ENCODE data around the gene CAMK2N2. TPM values are rescaled to one million over a fixed set of nuclear protein-coding genes. Genes with fewer than 3 reads are reported as not detected.

The CAMK2N2 gene
- total and polyA plus RNA-seq, 2 of the 4 experiments (the other 2 are of a cell fraction): 0.34 TPM; not detected in 1

DNA sequence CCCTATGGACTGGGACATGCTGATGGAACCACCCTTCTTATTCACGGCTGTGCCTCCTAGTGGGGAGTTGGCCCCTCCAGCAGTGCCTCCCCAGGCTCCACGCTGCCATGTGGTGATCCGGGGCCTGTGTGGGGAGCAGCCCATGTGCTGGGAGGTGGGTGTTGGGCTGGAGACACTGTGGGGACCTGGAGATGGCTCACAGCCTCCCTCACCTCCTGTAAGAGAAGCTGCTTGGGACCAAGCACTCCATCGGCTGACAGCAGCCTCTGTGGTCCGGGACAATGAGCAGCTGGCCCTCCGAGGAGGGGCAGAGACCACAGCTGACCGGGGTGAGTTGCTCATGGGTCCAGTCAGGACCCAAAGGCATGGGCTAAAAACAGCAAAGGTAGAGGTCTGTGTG lies 21.6 kb downstream of the CAMK2N2 start:
- H3K4me1 ChIP-seq (ENCODE audit: control insufficient read depth, insufficient read depth, low read length): no peaks in the 10 kb centered on the region
- H4K91ac ChIP-seq (ENCODE audit: insufficient read depth, low read depth, low read length): no peak overlapping the region
- dilution Hi-C loops (cut with HindIII; ENCODE audit: low sequenced_read_pairs, unreplicated experiment) (no loop called here), in situ Hi-C loops (cut with MboI; ENCODE audit: low sequenced_read_pairs) (no loop called here), intact Hi-C loops (cut with micrococcal nuclease) (no loop called here)
- H4K5ac ChIP-seq (ENCODE audit: low read depth, low read length): no peak overlapping the region
- no peak overlapping the region for H2AFZ ChIP-seq (replicated peaks; ENCODE audit: low read length, poor library complexity)
- H3K9me3 ChIP-seq (ENCODE audit: control insufficient read depth, insufficient read depth, low read length): no peaks in the 10 kb centered on the region
- H2BK120ac ChIP-seq (ENCODE audit: low read depth, low read length): no peak overlapping the region
- H3K36me3 ChIP-seq (ENCODE audit: control insufficient read depth, insufficient read depth, low read length): peaks cover 23% of the 10 kb centered on the region
- H3K79me1 ChIP-seq (ENCODE audit: low read depth in 1 of 2, low read length in 2 of 2): no peaks in the 10 kb centered on the region
- no CpG with 5 or more reads among the region's 7 CpGs for WGBS, 2 experiments (ENCODE audit: extremely low coverage in 2 of 2, insufficient read length in 1 of 2)
- no peak for ATAC-seq (ENCODE audit: low read depth)
- H3K9ac ChIP-seq (ENCODE audit: low read depth, low read length): no peak overlapping the region
- no peak overlapping the region for H3K27ac ChIP-seq (ENCODE audit: insufficient read depth, low read length)
- no peak overlapping the region for H3K23ac ChIP-seq (ENCODE audit: low read depth, low read length)
- H3K4ac ChIP-seq (ENCODE audit: low read depth, low read length): no peak overlapping the region
- no peak overlapping the region for H3K18ac ChIP-seq (ENCODE audit: low read depth, low read length)
- H3K27me3 ChIP-seq (ENCODE audit: control insufficient read depth, insufficient read depth, low read length): peaks cover 14% of the 10 kb centered on the region; the same call in 1 of the 2 replicates
- BruUV-seq (replicated peaks): no TSS peak
- H4K8ac ChIP-seq (ENCODE audit: low read depth in 2 of 2, low read length in 2 of 2): no peak overlapping the region
- ChIA-PET CTCF (interaction anchor here (0.6 to 3.1 kb wide), 2 partner anchors 10 to 12 kb away, joined by 4 to 10 read pairs; partner anchors contain the start of gene VWA5B2), POLR2A (ENCODE audit: unreplicated experiment) (no interaction called here)
- peaks cover 14% of the 10 kb centered on the region for H4K20me1 ChIP-seq (ENCODE audit: insufficient read depth, low read length)
- H2BK5ac ChIP-seq (ENCODE audit: low read depth, low read length, poor library complexity, severe bottlenecking): no peak overlapping the region
- H2AK9ac ChIP-seq (replicated peaks; ENCODE audit: low read depth, low read length, poor library complexity): no peak overlapping the region
- no peak for DNase-seq
- H2BK20ac ChIP-seq (ENCODE audit: low read depth, low read length): no peak overlapping the region
- no peak overlapping the region for H3K14ac ChIP-seq (replicated peaks; ENCODE audit: low read depth, low read length)
- TF ChIP-seq CEBPB (IDR thresholded peaks at IDR 0.05; ENCODE audit: low read depth, low read length) (no peak), RFX5 (IDR thresholded peaks at IDR 0.05; ENCODE audit: low read depth, low read length) (no peak), POLR2A (IDR thresholded peaks at IDR 0.05; ENCODE audit: low read depth, low read length) (no peak), MXI1 (IDR thresholded peaks at IDR 0.05; ENCODE audit: borderline replicate concordance, low read depth, low read length) (no peak), SMC3 (IDR thresholded peaks at IDR 0.05; ENCODE audit: low read depth, low read length) (no peak), RCOR1 (IDR thresholded peaks at IDR 0.05; ENCODE audit: insufficient replicate concordance, low read length) (no peak), BHLHE40 (IDR thresholded peaks at IDR 0.05; ENCODE audit: low read depth, low read length) (no peak), RAD21 (IDR thresholded peaks at IDR 0.05; ENCODE audit: low read length) (no peak), FOS (IDR thresholded peaks at IDR 0.05; ENCODE audit: low read depth, low read length) (no peak), MAZ (IDR thresholded peaks at IDR 0.05; ENCODE audit: borderline replicate concordance, low read depth, low read length) (no peak), CHD1 (IDR thresholded peaks at IDR 0.05; ENCODE audit: low read depth, low read length) (no peak), NFE2L2 (IDR thresholded peaks at IDR 0.05; ENCODE audit: low read depth, low read length) (no peak), MAFK (IDR thresholded peaks at IDR 0.05; ENCODE audit: low read depth, low read length) (no peak)
- TF ChIP-seq, protein P1, sequence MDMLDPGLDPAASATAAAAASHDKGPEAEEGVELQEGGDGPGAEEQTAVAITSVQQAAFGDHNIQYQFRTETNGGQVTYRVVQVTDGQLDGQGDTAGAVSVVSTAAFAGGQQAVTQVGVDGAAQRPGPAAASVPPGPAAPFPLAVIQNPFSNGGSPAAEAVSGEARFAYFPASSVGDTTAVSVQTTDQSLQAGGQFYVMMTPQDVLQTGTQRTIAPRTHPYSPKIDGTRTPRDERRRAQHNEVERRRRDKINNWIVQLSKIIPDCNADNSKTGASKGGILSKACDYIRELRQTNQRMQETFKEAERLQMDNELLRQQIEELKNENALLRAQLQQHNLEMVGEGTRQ (IDR thresholded peaks at IDR 0.05; ENCODE audit: low read depth, low read length): no peak
- TF ChIP-seq, protein P2, sequence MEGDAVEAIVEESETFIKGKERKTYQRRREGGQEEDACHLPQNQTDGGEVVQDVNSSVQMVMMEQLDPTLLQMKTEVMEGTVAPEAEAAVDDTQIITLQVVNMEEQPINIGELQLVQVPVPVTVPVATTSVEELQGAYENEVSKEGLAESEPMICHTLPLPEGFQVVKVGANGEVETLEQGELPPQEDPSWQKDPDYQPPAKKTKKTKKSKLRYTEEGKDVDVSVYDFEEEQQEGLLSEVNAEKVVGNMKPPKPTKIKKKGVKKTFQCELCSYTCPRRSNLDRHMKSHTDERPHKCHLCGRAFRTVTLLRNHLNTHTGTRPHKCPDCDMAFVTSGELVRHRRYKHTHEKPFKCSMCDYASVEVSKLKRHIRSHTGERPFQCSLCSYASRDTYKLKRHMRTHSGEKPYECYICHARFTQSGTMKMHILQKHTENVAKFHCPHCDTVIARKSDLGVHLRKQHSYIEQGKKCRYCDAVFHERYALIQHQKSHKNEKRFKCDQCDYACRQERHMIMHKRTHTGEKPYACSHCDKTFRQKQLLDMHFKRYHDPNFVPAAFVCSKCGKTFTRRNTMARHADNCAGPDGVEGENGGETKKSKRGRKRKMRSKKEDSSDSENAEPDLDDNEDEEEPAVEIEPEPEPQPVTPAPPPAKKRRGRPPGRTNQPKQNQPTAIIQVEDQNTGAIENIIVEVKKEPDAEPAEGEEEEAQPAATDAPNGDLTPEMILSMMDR (conservative IDR thresholded peaks at IDR 0.05; ENCODE audit: low read depth, low read length): no peak
- TF ChIP-seq, protein P3, sequence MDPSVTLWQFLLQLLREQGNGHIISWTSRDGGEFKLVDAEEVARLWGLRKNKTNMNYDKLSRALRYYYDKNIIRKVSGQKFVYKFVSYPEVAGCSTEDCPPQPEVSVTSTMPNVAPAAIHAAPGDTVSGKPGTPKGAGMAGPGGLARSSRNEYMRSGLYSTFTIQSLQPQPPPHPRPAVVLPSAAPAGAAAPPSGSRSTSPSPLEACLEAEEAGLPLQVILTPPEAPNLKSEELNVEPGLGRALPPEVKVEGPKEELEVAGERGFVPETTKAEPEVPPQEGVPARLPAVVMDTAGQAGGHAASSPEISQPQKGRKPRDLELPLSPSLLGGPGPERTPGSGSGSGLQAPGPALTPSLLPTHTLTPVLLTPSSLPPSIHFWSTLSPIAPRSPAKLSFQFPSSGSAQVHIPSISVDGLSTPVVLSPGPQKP (IDR thresholded peaks at IDR 0.05; ENCODE audit: borderline replicate concordance, low read depth, low read length): no peak
- no peak overlapping the region for H2BK15ac ChIP-seq (ENCODE audit: low read depth, low read length)
- H3K4me2 ChIP-seq (ENCODE audit: low read depth, low read length): no peak overlapping the region
- H3K4me3 ChIP-seq (ENCODE audit: insufficient read depth, low read depth, low read length): no peak overlapping the region
- no peaks in the 10 kb centered on the region for H3K9me1 ChIP-seq (ENCODE audit: insufficient read depth, low read length)
- H3K56ac ChIP-seq (ENCODE audit: extremely low read depth, insufficient read depth, low read length): no peak overlapping the region
- H2AK5ac ChIP-seq (ENCODE audit: low read depth, low read length): no peak overlapping the region

Data from IMR-90 (cell line).